ENCODE data around the gene ZXDC. TPM values are rescaled to one million over a fixed set of nuclear protein-coding genes. Genes with fewer than 3 reads are reported as not detected.

The ZXDC gene
- total and polyA plus RNA-seq, 8 donors: 30.1 to 40.8 (median 35.5) TPM

DNA sequence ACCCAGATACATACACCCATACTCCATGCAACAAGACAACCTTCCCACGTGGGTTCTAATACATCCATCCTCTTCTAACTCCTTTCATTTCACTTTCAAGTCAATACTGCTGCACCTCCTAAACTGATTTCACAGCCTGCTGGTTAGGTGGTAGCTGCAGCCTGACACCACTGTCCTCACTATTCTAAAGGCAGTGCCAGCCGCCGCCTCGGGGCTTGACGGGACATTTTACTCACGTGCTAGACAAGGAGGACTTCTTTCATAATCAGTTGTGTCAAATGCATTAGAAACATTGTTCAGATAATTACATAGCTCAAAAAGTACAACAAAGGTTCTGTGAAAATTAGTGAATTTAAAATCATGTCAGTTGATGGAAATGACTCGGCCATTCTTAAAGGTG, 35.6 kb upstream of the ZXDC start:
- H3K4me1 ChIP-seq: no peaks in the 10 kb centered on the region
- H3K4me3 ChIP-seq: no peak overlapping the region
- intact Hi-C loops (cut with DNase I): no loop called here
- H3K27ac ChIP-seq: no peak overlapping the region
- TF ChIP-seq, protein P1, sequence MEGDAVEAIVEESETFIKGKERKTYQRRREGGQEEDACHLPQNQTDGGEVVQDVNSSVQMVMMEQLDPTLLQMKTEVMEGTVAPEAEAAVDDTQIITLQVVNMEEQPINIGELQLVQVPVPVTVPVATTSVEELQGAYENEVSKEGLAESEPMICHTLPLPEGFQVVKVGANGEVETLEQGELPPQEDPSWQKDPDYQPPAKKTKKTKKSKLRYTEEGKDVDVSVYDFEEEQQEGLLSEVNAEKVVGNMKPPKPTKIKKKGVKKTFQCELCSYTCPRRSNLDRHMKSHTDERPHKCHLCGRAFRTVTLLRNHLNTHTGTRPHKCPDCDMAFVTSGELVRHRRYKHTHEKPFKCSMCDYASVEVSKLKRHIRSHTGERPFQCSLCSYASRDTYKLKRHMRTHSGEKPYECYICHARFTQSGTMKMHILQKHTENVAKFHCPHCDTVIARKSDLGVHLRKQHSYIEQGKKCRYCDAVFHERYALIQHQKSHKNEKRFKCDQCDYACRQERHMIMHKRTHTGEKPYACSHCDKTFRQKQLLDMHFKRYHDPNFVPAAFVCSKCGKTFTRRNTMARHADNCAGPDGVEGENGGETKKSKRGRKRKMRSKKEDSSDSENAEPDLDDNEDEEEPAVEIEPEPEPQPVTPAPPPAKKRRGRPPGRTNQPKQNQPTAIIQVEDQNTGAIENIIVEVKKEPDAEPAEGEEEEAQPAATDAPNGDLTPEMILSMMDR (IDR thresholded peaks at IDR 0.05): no peak
- peak in 1 of 4 donors; percentile 58 for DNase-seq
- no peak for ATAC-seq
- H3K36me3 ChIP-seq: no peaks in the 10 kb centered on the region
- no peaks in the 10 kb centered on the region for H3K9me3 ChIP-seq
- H3K27me3 ChIP-seq: no peaks in the 10 kb centered on the region

DNA sequence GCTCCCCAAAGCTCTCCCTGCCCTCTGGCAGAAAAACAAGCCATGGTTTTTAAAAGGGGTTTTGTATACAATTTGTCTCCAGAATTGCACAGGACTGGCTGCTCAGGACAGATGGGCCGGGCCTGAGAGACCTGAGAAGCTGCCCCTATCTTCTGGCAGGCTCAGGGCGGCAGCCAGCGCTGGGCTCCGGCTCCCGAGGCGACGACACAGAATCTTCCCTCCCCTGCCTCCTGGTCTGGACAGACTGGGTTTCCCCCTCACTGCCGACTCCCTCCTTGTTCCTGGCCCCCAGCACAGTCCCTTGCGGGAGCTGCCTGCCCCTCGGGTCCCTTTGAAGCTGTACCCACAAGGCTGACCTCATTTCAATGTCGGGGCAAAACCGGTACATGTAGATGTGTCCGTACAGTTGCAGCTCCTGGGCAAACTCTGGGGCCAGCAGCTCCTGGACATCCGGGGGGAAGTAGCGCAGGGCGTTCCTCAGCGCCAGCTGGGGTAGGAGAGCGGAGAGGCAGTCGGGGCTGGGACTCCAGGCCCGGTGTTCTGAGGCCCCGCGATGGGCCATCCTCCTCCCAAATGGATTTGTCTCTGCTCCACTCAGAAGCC, 34.7 kb upstream of the ZXDC start:
- ATAC-seq (no peak), DNase-seq (peak in 2 of 4 donors; percentile 23 to 67)
- H3K4me3 ChIP-seq: no peak overlapping the region
- TF ChIP-seq, protein P1 (IDR thresholded peaks at IDR 0.05): no peak
- intact Hi-C loops (cut with DNase I): no loop called here
- no peaks in the 10 kb centered on the region for H3K4me1 ChIP-seq
- no peaks in the 10 kb centered on the region for H3K9me3 ChIP-seq
- H3K27me3 ChIP-seq: no peaks in the 10 kb centered on the region
- no peak overlapping the region for H3K27ac ChIP-seq
- H3K36me3 ChIP-seq: no peaks in the 10 kb centered on the region

DNA sequence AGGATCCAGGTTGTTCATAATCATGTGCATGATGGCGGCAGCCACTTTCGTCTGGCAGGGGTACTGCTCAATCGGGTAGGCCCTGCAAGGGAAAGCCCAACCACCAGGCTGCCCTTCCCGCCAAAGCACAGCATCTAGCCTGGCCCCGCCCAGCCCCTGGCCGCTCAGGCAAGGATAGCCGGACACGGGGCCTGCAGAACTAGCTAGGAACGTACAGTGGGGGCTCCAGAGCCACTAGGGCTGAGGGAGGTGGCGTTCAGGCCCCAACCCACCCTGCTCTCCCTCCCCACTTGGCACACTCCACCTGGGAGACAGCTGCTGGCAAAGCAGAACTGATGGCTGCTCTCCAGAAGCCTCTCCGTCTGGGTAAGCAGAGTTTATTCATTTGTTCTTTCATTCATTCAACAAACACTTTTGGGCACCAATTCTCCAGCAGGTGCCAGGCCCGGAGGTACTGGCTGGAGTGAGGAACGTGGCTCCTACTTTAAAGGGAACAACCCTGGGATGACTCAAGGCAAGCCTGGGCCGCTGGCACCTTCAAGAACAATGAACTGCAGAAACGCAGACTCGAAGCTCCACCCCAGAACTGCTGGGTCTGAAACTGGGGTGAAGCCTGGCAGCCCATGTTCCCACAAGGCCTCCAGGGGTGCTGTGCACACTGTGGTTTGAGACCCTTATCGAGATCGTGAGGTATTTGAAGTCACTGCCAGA, 34.1 kb upstream of the ZXDC start:
- TF ChIP-seq, protein P1 (IDR thresholded peaks at IDR 0.05): no peak

DNA sequence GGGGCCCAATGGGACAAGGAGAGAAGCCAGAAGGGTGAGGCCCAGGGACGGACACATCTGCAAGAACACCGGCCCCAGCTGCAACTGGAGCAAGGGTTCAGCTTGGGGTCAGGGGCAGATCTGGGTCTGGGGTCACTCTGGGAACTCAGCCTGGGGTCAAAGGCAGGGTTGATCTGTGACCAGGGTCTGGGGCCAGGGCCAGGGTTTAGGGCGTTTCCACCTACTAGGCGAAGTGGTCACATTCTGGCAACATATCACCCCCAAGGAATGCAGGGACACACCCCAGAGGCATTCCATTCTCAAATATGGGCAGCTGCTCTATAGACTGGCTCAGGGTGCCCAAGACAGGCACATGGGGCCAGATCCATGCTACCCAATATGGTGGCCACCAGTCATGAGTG, 32.9 kb upstream of the ZXDC start:
- Histone ChIP-seq H3K4me3 (no peak overlapping the region), H3K27me3 (peaks cover 0 to 18% of the 10 kb centered on the region in 2 donors), H3K36me3 (no peaks in the 10 kb centered on the region), H3K4me1 (no peaks in the 10 kb centered on the region), H3K9me3 (no peaks in the 10 kb centered on the region), H3K27ac (no peak overlapping the region)
- ATAC-seq (peak; percentile 62), DNase-seq (peak in 1 of 4 donors; percentile 58)
- intact Hi-C loops (cut with DNase I): no loop called here
- TF ChIP-seq, protein P1 (IDR thresholded peaks at IDR 0.05): no peak

More for the DNA sequence above, 34.1 kb upstream of the ZXDC start:
- Histone ChIP-seq H3K27me3 (peaks cover 0 to 6% of the 10 kb centered on the region in 2 donors), H3K27ac (no peak overlapping the region), H3K36me3 (no peaks in the 10 kb centered on the region), H3K9me3 (no peaks in the 10 kb centered on the region), H3K4me1 (no peaks in the 10 kb centered on the region), H3K4me3 (no peak overlapping the region)
- DNase-seq (peak in 2 of 4 donors; percentile 29 to 68), ATAC-seq (no peak)
- intact Hi-C loops (cut with DNase I): no loop called here

DNA sequence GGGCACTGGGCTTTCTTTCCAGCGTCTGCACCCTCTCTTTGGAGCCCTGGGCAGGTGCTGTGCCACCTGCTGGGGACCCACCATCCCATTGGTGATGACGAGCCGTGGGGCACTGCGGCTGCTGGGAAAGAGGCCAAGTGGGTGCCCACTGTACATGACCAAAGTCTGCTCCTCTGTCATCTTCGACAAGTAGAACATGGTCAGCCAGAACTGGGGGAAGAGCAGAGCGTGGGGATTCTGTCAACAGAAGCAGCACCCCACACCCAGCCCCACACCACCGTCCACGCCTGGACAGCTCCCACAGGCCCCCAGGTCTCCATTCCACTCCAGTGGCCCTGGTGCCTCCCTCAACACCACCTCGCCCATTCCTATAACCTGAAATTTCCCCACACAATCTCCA, 32.2 kb upstream of the ZXDC start:
- no peaks in the 10 kb centered on the region for H3K4me1 ChIP-seq
- ATAC-seq: no peak
- peaks cover 0 to 20% of the 10 kb centered on the region in 2 donors for H3K27me3 ChIP-seq
- H3K9me3 ChIP-seq: no peaks in the 10 kb centered on the region
- no peak overlapping the region for H3K4me3 ChIP-seq
- H3K36me3 ChIP-seq: no peaks in the 10 kb centered on the region
- DNase-seq: peak in 1 of 4 donors; percentile 56
- no peak overlapping the region for H3K27ac ChIP-seq
- intact Hi-C loops (cut with DNase I): no loop called here
- TF ChIP-seq, protein P1 (IDR thresholded peaks at IDR 0.05): no peak
